ENCODE data around the gene GARIN5B.

DNA sequence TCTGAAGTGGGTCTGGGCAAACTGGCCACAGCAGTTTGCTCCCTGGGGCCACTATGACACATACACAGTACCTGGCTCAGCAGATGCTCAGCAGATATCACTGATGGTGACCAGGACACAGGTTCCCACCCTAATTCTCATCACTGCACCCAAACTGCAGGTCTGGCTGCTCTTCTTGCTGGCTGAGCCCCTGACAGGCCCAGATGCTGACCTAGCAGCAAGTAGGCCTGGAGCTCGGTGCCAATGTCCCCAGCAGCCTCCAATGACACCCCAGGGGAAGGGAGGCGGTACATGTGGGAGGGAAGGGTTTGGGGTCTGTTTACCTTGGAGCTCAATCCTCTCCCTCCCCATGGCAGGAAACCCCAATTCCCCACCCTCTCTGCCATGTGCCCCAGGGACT lies 39.4 kb upstream of the GARIN5B start:
- TF ChIP-seq, protein P1, sequence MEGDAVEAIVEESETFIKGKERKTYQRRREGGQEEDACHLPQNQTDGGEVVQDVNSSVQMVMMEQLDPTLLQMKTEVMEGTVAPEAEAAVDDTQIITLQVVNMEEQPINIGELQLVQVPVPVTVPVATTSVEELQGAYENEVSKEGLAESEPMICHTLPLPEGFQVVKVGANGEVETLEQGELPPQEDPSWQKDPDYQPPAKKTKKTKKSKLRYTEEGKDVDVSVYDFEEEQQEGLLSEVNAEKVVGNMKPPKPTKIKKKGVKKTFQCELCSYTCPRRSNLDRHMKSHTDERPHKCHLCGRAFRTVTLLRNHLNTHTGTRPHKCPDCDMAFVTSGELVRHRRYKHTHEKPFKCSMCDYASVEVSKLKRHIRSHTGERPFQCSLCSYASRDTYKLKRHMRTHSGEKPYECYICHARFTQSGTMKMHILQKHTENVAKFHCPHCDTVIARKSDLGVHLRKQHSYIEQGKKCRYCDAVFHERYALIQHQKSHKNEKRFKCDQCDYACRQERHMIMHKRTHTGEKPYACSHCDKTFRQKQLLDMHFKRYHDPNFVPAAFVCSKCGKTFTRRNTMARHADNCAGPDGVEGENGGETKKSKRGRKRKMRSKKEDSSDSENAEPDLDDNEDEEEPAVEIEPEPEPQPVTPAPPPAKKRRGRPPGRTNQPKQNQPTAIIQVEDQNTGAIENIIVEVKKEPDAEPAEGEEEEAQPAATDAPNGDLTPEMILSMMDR (IDR thresholded peaks at IDR 0.05; ENCODE audit: low read length), result no peak
- no peak for TF ChIP-seq EZH2 (IDR thresholded peaks at IDR 0.05; ENCODE audit: borderline replicate concordance, low read length)
